ENCODE measurements around the gene ZNF692.

ZNF692 gene

GRCh38 chr1:248884632-248885295 is 25.9 kb upstream of the ZNF692 start:
- TF ChIP-seq REST (IDR thresholded peaks at IDR 0.05; ENCODE audit: low read depth) (no peak), MAX (IDR thresholded peaks at IDR 0.05) (no peak), YY1 (IDR thresholded peaks at IDR 0.05; ENCODE audit: low read depth) (no peak), CEBPB (IDR thresholded peaks at IDR 0.05) (no peak), CREB1 (IDR thresholded peaks at IDR 0.05; ENCODE audit: low read depth) (no peak), USF1 (IDR thresholded peaks at IDR 0.05) (no peak), TCF12 (IDR thresholded peaks at IDR 0.05; ENCODE audit: low read depth) (no peak), TEAD4 (IDR thresholded peaks at IDR 0.05) (no peak), EGR1 (IDR thresholded peaks at IDR 0.05) (no peak), EP300 (IDR thresholded peaks at IDR 0.05; ENCODE audit: borderline replicate concordance) (no peak), RAD21 (IDR thresholded peaks at IDR 0.05; ENCODE audit: low read depth) (no peak), ZBTB7A (IDR thresholded peaks at IDR 0.05; ENCODE audit: low read depth) (no peak), TAF1 (IDR thresholded peaks at IDR 0.05; ENCODE audit: low read depth) (no peak), NFIC (IDR thresholded peaks at IDR 0.05) (no peak), FOXM1 (IDR thresholded peaks at IDR 0.05; ENCODE audit: borderline replicate concordance, low read depth) (no peak)

- TF ChIP-seq USF1 (IDR thresholded peaks at IDR 0.05) = no peak
- TF ChIP-seq FOXM1 (IDR thresholded peaks at IDR 0.05; ENCODE audit: borderline replicate concordance, low read depth) = no peak
- no peak for TF ChIP-seq RAD21 (IDR thresholded peaks at IDR 0.05; ENCODE audit: low read depth)
- TF ChIP-seq MAX (IDR thresholded peaks at IDR 0.05) = no peak
- no peak for TF ChIP-seq NFIC (IDR thresholded peaks at IDR 0.05)
- TF ChIP-seq REST (IDR thresholded peaks at IDR 0.05; ENCODE audit: low read depth) = no peak
- TF ChIP-seq TAF1 (IDR thresholded peaks at IDR 0.05; ENCODE audit: low read depth) = no peak
Measured at GRCh38 chr1:248881261-248881660, 22.4 kb upstream of the ZNF692 start.

GRCh38 chr1:248873993-248874533 is 15.2 kb upstream of the ZNF692 start:
- peak; percentile 59; the same call in 1 of the 2 replicates for TF ChIP-seq CREB1 (IDR thresholded peaks at IDR 0.05; ENCODE audit: low read depth)
- peak; percentile 67; the same call in 1 of the 2 replicates for TF ChIP-seq YY1 (IDR thresholded peaks at IDR 0.05; ENCODE audit: low read depth)
- TF ChIP-seq EGR1 (IDR thresholded peaks at IDR 0.05) = no peak
- TF ChIP-seq EP300 (IDR thresholded peaks at IDR 0.05; ENCODE audit: borderline replicate concordance) = no peak
- TF ChIP-seq ZBTB7A (IDR thresholded peaks at IDR 0.05; ENCODE audit: low read depth) = no peak
- peak; percentile 47 for TF ChIP-seq MAX (IDR thresholded peaks at IDR 0.05)
- TF ChIP-seq NFIC (IDR thresholded peaks at IDR 0.05) = no peak
- peak; percentile 31 for TF ChIP-seq TCF12 (IDR thresholded peaks at IDR 0.05; ENCODE audit: low read depth)
- TF ChIP-seq RAD21 (IDR thresholded peaks at IDR 0.05; ENCODE audit: low read depth) = no peak
- peak; percentile 93 for TF ChIP-seq TEAD4 (IDR thresholded peaks at IDR 0.05)
- peak; percentile 69 for TF ChIP-seq CEBPB (IDR thresholded peaks at IDR 0.05)
- TF ChIP-seq FOXM1 (IDR thresholded peaks at IDR 0.05; ENCODE audit: borderline replicate concordance, low read depth) = 0 out of 2 replicates have a peak, but pooled peaks have one; percentile 35
- peak; percentile 14; the same call in 1 of the 2 replicates for TF ChIP-seq USF1 (IDR thresholded peaks at IDR 0.05)
- no peak for TF ChIP-seq REST (IDR thresholded peaks at IDR 0.05; ENCODE audit: low read depth)
- TF ChIP-seq TAF1 (IDR thresholded peaks at IDR 0.05; ENCODE audit: low read depth) = peak; percentile 11; the same call in 1 of the 2 replicates

Data from Ishikawa (cell line).